ENCODE results near the gene HINT3.

- TF ChIP-seq, protein P1, sequence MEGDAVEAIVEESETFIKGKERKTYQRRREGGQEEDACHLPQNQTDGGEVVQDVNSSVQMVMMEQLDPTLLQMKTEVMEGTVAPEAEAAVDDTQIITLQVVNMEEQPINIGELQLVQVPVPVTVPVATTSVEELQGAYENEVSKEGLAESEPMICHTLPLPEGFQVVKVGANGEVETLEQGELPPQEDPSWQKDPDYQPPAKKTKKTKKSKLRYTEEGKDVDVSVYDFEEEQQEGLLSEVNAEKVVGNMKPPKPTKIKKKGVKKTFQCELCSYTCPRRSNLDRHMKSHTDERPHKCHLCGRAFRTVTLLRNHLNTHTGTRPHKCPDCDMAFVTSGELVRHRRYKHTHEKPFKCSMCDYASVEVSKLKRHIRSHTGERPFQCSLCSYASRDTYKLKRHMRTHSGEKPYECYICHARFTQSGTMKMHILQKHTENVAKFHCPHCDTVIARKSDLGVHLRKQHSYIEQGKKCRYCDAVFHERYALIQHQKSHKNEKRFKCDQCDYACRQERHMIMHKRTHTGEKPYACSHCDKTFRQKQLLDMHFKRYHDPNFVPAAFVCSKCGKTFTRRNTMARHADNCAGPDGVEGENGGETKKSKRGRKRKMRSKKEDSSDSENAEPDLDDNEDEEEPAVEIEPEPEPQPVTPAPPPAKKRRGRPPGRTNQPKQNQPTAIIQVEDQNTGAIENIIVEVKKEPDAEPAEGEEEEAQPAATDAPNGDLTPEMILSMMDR (conservative IDR thresholded peaks at IDR 0.05), result no peak; the same call in 1 of the 2 replicates
- TF ChIP-seq ZFX (IDR thresholded peaks at IDR 0.05), result no peak
Observed at GRCh38 chr6:126002755-126003679, 46.4 kb downstream of the HINT3 start.
